GM12801 (cell line): ENCODE data around the gene BCKDHA.

Experiments
- TF ChIP-seq, protein P1 (sequence below): IDR thresholded peaks from one replicate; pipeline ENCODE4 v1.5.1; 2011; ENCODE audit warnings: control low read depth; ENCODE audit not compliant: insufficient read length; ENCODE audit errors: extremely low read depth

Gene BCKDHA

DNA sequence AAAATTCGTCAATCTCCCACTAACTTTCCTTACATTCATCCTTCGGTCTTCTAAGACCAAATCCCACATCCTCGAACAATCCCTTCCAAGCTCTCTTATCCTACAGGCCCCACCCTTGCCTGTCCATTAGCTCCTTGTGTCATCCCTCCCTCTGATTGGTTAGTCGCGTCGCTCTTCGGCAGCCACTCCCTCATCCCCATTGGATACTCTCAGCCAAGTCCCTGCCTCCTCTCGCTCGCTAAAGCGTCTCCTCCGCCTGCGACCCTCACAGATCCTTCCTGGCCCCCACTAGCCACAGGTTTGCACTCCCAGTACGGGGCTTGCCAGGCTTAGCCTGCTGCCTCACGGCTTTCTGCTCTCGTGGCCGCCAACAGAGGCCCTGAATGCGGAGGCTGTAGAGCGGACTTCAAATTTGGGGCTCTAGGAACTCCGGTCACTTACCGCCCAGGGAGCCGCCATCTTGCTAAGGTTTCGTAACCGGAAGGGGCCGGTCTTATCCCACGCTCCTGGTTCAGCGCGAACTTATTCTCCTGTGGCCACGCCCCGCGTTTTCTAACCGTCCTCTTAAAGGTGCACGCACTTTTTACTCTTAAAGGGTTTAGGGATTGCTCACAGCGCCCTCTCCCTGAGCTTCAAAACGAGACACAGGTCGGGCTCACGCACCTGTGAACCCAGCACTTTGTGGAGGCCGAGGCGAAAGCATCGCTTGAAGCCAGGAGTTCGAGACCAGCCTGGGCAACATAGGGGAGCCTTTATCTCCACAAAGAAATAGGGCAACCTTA, 42.0 kb downstream of the BCKDHA start, which contains the start of gene DMAC2:
TSS of gene DMAC2 (minus strand) at position 472 of the 782 bp plus-strand sequence. CDS start at position 459, 13 bp downstream.
- TF ChIP-seq, protein P1, sequence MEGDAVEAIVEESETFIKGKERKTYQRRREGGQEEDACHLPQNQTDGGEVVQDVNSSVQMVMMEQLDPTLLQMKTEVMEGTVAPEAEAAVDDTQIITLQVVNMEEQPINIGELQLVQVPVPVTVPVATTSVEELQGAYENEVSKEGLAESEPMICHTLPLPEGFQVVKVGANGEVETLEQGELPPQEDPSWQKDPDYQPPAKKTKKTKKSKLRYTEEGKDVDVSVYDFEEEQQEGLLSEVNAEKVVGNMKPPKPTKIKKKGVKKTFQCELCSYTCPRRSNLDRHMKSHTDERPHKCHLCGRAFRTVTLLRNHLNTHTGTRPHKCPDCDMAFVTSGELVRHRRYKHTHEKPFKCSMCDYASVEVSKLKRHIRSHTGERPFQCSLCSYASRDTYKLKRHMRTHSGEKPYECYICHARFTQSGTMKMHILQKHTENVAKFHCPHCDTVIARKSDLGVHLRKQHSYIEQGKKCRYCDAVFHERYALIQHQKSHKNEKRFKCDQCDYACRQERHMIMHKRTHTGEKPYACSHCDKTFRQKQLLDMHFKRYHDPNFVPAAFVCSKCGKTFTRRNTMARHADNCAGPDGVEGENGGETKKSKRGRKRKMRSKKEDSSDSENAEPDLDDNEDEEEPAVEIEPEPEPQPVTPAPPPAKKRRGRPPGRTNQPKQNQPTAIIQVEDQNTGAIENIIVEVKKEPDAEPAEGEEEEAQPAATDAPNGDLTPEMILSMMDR, result no peak

- TF ChIP-seq, protein P1, result no peak
Observed at GRCh38 chr19:41441321-41441945, 43.8 kb downstream of the BCKDHA start.

GRCh38 chr19:41442473-41443355, 45.1 kb downstream of the BCKDHA start, which contains the start of gene ERICH4:
Gene ERICH4 (plus strand): TSS chr19:41443156. CDS start chr19:41443170, 14 bp downstream.
- TF ChIP-seq, protein P1, result no peak

DNA sequence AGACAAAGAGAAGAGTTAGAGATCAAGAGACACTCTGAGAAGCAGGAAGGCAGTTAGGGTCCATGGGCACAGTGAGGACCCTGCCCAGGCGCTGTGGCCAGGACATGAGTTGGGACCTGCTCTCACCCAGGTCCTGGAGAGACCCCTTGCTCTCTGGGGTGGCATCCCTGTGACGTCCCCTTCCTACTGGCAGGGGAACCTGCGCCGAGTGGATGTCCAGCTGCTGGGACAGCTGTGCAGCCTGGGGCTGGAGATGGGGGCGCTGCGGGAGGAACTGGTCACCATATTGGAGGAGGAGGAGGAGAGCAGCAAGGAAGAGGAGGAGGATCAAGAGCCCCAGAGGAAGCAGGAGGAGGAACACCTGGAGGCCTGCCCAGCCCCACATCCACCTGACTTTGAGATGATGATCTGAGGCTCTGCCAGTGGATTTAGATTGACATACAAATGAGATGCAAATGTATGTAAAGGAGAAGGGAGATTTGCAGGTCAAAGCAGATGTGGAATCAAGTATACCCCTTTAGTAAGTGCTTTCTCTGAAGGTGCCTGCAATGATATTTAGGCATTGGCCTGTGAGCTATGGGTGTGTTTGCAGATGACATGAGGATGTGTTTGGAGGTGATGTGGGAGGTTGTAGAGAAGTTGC, 46.3 kb downstream of the BCKDHA start:
- TF ChIP-seq, protein P1, result no peak

DNA sequence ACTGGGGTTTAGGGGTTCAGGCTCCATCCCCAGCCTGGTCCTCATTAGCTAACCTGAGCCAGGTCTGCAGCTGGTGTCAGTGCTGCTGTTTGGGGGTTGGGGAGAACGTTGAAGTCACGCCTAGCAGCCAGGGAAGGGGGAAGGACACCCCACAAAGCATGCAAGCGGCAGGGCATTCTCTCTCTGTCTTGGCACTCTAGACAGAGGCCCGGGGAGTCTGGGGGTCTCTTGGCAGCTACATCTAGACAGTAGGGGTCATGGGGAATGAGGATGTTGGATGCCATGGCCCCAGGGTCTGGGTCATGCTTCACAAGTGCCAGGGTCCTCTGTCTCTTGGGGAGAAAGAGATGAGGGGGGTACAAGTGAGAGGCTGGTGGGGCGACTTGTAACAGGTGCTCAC, 48.0 kb downstream of the BCKDHA start:
- TF ChIP-seq, protein P1, result no peak

DNA sequence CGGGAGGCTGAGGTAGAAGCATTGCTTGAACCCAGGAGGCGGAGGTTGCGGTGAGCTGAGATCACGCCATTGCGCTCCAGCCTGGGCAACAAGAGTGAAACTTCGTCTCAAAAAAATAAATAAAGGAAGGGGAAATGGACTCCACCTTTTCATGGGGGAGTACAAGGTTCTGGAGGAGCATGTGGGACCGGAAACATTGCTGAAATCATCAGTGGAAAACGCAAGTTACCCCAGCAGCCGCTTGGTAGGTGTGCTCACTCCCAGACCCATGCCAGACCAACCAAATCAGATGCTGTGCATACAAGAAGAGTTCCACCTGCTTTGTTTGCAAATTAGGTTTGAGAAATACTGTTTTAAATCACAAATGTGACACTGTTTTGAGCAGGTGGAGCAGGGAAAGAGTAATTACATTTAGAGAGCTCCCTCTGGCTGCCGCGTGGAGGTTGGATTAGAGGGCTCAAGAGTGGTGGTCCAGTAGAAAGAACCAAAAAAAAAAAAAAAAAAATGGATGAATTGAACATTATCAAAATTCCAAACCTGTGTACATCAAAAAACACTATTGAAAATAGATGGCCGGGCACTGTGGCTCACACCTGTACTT, 50.2 kb downstream of the BCKDHA start:
- TF ChIP-seq, protein P1, result no peak
